Gastroesophageal sphincter (tissue), 3 donors: ENCODE measurements around the gene GNA14.

Experiments
- POLR2A ChIP-seq, 2 donors: fragments of 450-650 bp; IDR thresholded peaks; one replicate each; pipeline ENCODE4 v1.6.1; 2017; ENCODE audit warnings: antibody characterized with exemption in 2 of 2, mild to moderate bottlenecking in 2 of 2, moderate library complexity in 1 of 2
- POLR2AphosphoS5 ChIP-seq: sonication (generic); formaldehyde crosslinking; IDR thresholded peaks from one replicate; pipeline ENCODE4 v1.6.1; 2017; ENCODE audit warnings: antibody characterized with exemption
- TF ChIP-seq, protein P1 (sequence below), 4 experiments: fragments of 200-600 bp in 2 of 4; fragments of 450-650 bp in 2 of 4; sonication (generic) in 1 of 4; IDR thresholded peaks; one replicate each; pipeline ENCODE4 v1.5.1; 2017 to 2019; ENCODE audit warnings: antibody characterized with exemption in 4 of 4, mild to moderate bottlenecking in 2 of 4, moderate library complexity in 2 of 4

DNA sequence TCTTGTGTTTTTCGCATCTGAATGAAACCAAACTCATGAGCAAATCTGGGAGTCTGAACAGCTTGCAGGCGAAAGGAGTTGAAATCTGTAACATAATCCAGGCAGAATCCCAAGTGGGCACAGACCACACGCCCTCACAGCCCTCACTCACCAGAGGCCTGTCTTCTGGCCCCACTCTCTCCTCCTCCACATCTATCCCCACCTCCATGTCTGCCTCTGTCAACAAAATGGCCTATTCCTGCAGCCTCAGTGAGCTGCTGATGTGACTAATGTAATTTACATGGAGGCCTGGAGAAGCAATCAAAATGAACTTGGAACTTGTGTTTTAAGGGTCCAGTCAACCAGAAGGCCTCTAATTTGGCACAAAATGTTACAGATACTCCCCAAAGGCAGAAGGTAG, 136.6 kb downstream of the GNA14 start:
- TF ChIP-seq, protein P1, sequence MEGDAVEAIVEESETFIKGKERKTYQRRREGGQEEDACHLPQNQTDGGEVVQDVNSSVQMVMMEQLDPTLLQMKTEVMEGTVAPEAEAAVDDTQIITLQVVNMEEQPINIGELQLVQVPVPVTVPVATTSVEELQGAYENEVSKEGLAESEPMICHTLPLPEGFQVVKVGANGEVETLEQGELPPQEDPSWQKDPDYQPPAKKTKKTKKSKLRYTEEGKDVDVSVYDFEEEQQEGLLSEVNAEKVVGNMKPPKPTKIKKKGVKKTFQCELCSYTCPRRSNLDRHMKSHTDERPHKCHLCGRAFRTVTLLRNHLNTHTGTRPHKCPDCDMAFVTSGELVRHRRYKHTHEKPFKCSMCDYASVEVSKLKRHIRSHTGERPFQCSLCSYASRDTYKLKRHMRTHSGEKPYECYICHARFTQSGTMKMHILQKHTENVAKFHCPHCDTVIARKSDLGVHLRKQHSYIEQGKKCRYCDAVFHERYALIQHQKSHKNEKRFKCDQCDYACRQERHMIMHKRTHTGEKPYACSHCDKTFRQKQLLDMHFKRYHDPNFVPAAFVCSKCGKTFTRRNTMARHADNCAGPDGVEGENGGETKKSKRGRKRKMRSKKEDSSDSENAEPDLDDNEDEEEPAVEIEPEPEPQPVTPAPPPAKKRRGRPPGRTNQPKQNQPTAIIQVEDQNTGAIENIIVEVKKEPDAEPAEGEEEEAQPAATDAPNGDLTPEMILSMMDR (IDR thresholded peaks at IDR 0.05), result no peak
- TF ChIP-seq POLR2A (IDR thresholded peaks at IDR 0.05) (no peak), POLR2AphosphoS5 (no peak)
